DOHH2 (cell line): ENCODE results near the gene ANKRD13C.

ENCODE experiments used
- H3F3A ChIP-seq: fragments of 200-600 bp; sonication (generic), shearing (Covaris generic); 2 replicates; pipeline ENCODE4 v1.6.0; 2016; ENCODE audit warnings: antibody characterized with exemption, mild to moderate bottlenecking; ENCODE audit not compliant: control insufficient read depth, insufficient read depth
- H3K27ac ChIP-seq: fragments of 200-600 bp; sonication (generic); 2 replicates; pipeline ENCODE4 v1.5.1; 2014; ENCODE audit warnings: low read depth, mild to moderate bottlenecking, low read length, moderate library complexity
- H3K27me3 ChIP-seq: fragments of 200-600 bp; sonication (generic); 2 replicates; pipeline ENCODE4 v1.6.1; 2014; ENCODE audit warnings: mild to moderate bottlenecking, low read length, mixed read lengths; ENCODE audit not compliant: control insufficient read depth
- H3K36me3 ChIP-seq: fragments of 200-600 bp; sonication (generic); 2 replicates; pipeline ENCODE4 v1.6.1; 2014; ENCODE audit warnings: mild to moderate bottlenecking, low read length, moderate library complexity, mixed read lengths; ENCODE audit not compliant: control insufficient read depth
- H3K4me1 ChIP-seq: fragments of 200-600 bp; sonication (generic); 2 replicates; pipeline ENCODE4 v1.6.1; 2014; ENCODE audit warnings: mild to moderate bottlenecking, low read length, mixed read lengths; ENCODE audit not compliant: control insufficient read depth
- H3K4me2 ChIP-seq: fragments of 200-600 bp; sonication (generic); 2 replicates; pipeline ENCODE4 v1.6.0; 2014; ENCODE audit warnings: mild to moderate bottlenecking, low read length, moderate library complexity
- H3K4me3 ChIP-seq: fragments of 200-600 bp; sonication (generic); 2 replicates; pipeline ENCODE4 v1.5.1; 2014; ENCODE audit warnings: mild to moderate bottlenecking, low read length, mixed read lengths
- H3K79me2 ChIP-seq: fragments of 200-600 bp; sonication (generic); 2 replicates; pipeline ENCODE4 v1.6.1; 2014; ENCODE audit warnings: mild to moderate bottlenecking, low read length, mixed read lengths; ENCODE audit not compliant: control insufficient read depth
- H3K9me2 ChIP-seq: fragments of 200-600 bp; sonication (generic); replicated peaks from 2 replicates; pipeline ENCODE4 v1.6.1; 2014; ENCODE audit warnings: mild to moderate bottlenecking, low read length, mixed read lengths; ENCODE audit not compliant: control insufficient read depth
- H3K9me3 ChIP-seq: fragments of 200-600 bp; sonication (generic); 2 replicates; pipeline ENCODE4 v1.6.1; 2014; ENCODE audit warnings: antibody characterized with exemption, low read length, mixed read lengths; ENCODE audit not compliant: control insufficient read depth, insufficient read depth
- H4K20me1 ChIP-seq: fragments of 200-600 bp; sonication (generic); 2 replicates; pipeline ENCODE4 v1.6.0; 2014; ENCODE audit warnings: low read depth, mild to moderate bottlenecking, antibody characterized with exemption, low read length, moderate library complexity; ENCODE audit not compliant: control insufficient read depth, insufficient read depth
- EZH2phosphoT487 ChIP-seq: fragments of 200-600 bp; sonication (generic); IDR thresholded peaks from 2 replicates; pipeline ENCODE4 v1.6.1; 2017; ENCODE audit warnings: borderline replicate concordance, mild to moderate bottlenecking, antibody characterized with exemption, low read length, moderate library complexity, mixed read lengths
- TF ChIP-seq, protein P1 (sequence below): fragments of 200-600 bp; sonication (generic); IDR thresholded peaks from one replicate; pipeline ENCODE4 v1.5.1; 2014; ENCODE audit warnings: antibody characterized with exemption, mild to moderate bottlenecking, low read depth, low read length; ENCODE audit not compliant: poor library complexity, severe bottlenecking

The ANKRD13C gene

DNA sequence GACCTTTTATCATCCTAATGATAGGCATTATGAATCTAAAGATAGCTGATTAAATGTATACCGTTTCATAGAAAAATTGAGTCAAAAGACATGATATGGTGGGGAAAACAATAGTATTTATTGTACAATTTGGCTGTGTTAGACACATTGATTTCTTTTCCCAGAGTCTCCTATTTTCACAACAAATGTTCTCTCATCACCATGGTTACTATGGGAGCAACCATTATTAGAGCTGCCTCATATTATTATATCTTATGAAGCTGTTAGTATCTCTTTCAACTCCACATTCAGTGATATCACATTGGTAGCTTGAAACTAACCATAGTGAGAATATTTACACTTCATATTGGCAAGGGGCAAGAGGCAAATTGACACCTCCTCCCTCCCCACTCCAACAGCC lies 45.8 kb upstream of the ANKRD13C start:
- no peaks in the 10 kb centered on the region for H3K9me3 ChIP-seq
- H3F3A ChIP-seq = no peaks in the 10 kb centered on the region
- no peak overlapping the region for H3K4me3 ChIP-seq
- H3K27ac ChIP-seq = no peak overlapping the region
- H3K4me1 ChIP-seq = peaks cover 6% of the 10 kb centered on the region
- H3K4me2 ChIP-seq = no peak overlapping the region
- no peaks in the 10 kb centered on the region for H3K9me2 ChIP-seq
- no peak for TF ChIP-seq EZH2phosphoT487
- TF ChIP-seq, protein P1, sequence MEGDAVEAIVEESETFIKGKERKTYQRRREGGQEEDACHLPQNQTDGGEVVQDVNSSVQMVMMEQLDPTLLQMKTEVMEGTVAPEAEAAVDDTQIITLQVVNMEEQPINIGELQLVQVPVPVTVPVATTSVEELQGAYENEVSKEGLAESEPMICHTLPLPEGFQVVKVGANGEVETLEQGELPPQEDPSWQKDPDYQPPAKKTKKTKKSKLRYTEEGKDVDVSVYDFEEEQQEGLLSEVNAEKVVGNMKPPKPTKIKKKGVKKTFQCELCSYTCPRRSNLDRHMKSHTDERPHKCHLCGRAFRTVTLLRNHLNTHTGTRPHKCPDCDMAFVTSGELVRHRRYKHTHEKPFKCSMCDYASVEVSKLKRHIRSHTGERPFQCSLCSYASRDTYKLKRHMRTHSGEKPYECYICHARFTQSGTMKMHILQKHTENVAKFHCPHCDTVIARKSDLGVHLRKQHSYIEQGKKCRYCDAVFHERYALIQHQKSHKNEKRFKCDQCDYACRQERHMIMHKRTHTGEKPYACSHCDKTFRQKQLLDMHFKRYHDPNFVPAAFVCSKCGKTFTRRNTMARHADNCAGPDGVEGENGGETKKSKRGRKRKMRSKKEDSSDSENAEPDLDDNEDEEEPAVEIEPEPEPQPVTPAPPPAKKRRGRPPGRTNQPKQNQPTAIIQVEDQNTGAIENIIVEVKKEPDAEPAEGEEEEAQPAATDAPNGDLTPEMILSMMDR = no peak
- no peaks in the 10 kb centered on the region for H3K79me2 ChIP-seq
- no peaks in the 10 kb centered on the region for H3K36me3 ChIP-seq
- H4K20me1 ChIP-seq = no peaks in the 10 kb centered on the region
- H3K27me3 ChIP-seq = peaks cover 3% of the 10 kb centered on the region; the same call in 1 of the 2 replicates

DNA sequence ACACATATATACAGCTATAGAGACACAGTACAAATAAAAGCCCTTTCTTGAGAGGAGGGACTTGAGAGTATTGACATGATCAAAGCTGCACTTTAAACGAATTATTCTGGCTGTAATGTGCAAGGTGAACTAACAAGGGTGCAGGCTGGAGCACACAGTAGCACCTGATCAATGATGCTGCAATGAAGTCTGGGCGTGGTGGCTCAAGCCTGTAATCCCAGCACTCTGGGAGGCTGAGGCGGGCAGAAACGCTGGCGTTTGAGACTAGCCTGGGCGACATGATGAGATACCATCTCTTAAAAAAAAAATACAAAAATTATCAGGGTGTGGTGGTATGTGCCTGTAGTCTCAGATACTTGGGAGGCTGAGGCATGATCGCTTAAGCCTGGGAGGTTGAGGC lies 42.5 kb upstream of the ANKRD13C start:
- TF ChIP-seq EZH2phosphoT487 = no peak
- TF ChIP-seq, protein P1 = no peak
- Histone ChIP-seq H4K20me1 (no peaks in the 10 kb centered on the region), H3K36me3 (no peaks in the 10 kb centered on the region), H3K79me2 (no peaks in the 10 kb centered on the region), H3K4me3 (no peak overlapping the region), H3F3A (no peaks in the 10 kb centered on the region), H3K4me1 (peaks cover 4% of the 10 kb centered on the region), H3K4me2 (no peak overlapping the region), H3K27ac (no peak overlapping the region), H3K9me2 (no peaks in the 10 kb centered on the region), H3K9me3 (no peaks in the 10 kb centered on the region), H3K27me3 (no peaks in the 10 kb centered on the region)

- no peaks in the 10 kb centered on the region for H3K4me1 ChIP-seq
- H3K36me3 ChIP-seq = no peaks in the 10 kb centered on the region
- no peak overlapping the region for H3K4me3 ChIP-seq
- H3K9me3 ChIP-seq = no peaks in the 10 kb centered on the region
- H3K27me3 ChIP-seq = no peaks in the 10 kb centered on the region
- TF ChIP-seq, protein P1 = no peak
- TF ChIP-seq EZH2phosphoT487 = no peak
- no peaks in the 10 kb centered on the region for H3K9me2 ChIP-seq
- no peak overlapping the region for H3K27ac ChIP-seq
- H4K20me1 ChIP-seq = no peaks in the 10 kb centered on the region
- H3K4me2 ChIP-seq = no peak overlapping the region
- no peaks in the 10 kb centered on the region for H3F3A ChIP-seq
- no peaks in the 10 kb centered on the region for H3K79me2 ChIP-seq
These were observed 42.1 kb upstream of the ANKRD13C start for GRCh38 chr1:70396607-70397006.

DNA sequence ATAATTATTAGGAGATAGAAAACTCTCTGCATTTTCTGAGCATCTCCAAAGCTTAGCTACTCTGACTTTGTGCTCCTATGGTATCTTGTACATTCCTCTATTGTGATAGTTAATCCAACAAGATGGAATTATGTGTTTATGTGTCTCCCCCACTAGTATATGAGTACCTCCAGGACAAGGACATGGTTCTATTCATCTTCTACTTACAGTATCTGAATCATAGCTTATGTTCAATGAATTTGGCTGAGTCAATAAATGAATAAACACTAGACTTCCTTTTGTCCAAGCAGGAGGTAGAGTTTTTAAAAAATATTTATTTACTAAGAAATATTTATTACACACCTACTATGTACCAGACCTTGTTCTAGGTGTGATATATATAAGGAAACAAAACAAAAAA lies 38.1 kb upstream of the ANKRD13C start:
- H3K27me3 ChIP-seq = no peaks in the 10 kb centered on the region; the same call in 1 of the 2 replicates
- no peak overlapping the region for H3K27ac ChIP-seq
- H4K20me1 ChIP-seq = no peaks in the 10 kb centered on the region
- no peaks in the 10 kb centered on the region for H3K9me3 ChIP-seq
- no peaks in the 10 kb centered on the region for H3K9me2 ChIP-seq
- TF ChIP-seq, protein P1 = no peak
- no peak for TF ChIP-seq EZH2phosphoT487
- H3K4me1 ChIP-seq = no peaks in the 10 kb centered on the region
- H3K4me3 ChIP-seq = no peak overlapping the region
- no peaks in the 10 kb centered on the region for H3K79me2 ChIP-seq
- H3K36me3 ChIP-seq = no peaks in the 10 kb centered on the region
- no peaks in the 10 kb centered on the region for H3F3A ChIP-seq
- no peak overlapping the region for H3K4me2 ChIP-seq
